GM15510 (cell line): Measurements from ENCODE around the gene NRBP1.
A peak's percentile ranks its signal among the peaks of the same experiment; 100 is the strongest.

Experiments used
- POLR2A ChIP-seq: IDR thresholded peaks from 3 replicates; pipeline ENCODE4 v1.6.1; 2011; ENCODE audit warnings: borderline replicate concordance; ENCODE audit not compliant: insufficient read length; ENCODE audit errors: extremely low read depth

The NRBP1 gene

DNA sequence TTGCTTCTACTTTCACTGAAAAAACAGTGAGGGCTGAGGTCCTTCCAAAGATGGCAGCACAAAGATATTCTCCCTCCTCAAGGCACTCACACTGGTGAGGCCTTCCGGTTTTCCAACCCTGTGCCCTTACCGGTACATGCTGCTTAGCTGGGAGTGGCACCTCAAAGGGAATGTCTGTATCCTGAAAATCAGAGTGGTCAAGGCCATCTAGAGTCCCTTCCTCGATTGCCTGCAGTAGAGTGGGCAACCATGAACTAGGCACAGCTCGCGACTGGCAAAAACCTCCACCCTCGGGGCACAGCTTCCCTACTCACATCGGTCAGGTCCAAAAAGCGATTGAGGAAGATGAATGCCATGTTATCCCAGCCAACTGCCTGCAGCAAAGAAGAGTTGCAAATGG, 17.2 kb downstream of the NRBP1 start:
- no peak for TF ChIP-seq POLR2A

DNA sequence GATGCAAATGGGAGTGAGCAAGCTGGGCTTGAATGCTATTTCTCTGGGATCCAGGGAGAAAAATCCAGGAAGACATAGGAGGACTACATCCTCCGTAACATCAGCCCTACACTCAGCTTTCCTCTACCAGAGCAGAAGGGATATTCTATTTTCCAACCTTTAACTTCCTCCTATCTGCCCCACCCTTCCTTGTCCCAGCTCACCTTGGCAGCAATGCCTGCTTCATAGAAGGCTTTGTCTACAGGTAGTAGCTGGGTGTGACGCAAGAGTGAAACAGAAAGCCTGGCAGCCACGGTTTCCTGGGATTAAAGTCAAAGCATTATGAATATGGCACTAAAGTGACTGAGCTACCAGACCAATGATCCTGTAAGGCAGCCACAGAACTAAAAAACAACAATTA, 17.6 kb downstream of the NRBP1 start:
- no peak for TF ChIP-seq POLR2A

DNA sequence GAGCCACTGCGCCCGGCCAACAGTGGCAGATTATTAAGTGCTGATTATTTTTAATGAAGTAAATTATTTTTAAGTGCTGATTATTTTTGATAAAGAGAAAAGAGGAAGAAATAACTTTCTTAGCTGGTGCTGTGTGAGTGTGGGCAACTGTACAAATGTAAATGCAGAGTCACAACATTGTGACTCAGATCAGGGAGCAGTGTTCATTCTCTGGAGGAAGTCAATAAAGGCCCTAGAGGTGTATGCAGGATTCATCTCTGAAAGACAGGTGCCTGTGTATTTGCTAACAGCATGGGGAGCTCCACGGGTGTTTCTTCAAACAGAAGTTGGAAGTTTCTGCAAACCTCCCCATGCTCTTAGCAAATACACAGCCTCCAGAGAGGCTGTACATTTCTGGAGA, 19.9 kb downstream of the NRBP1 start:
- TF ChIP-seq POLR2A: no peak

DNA sequence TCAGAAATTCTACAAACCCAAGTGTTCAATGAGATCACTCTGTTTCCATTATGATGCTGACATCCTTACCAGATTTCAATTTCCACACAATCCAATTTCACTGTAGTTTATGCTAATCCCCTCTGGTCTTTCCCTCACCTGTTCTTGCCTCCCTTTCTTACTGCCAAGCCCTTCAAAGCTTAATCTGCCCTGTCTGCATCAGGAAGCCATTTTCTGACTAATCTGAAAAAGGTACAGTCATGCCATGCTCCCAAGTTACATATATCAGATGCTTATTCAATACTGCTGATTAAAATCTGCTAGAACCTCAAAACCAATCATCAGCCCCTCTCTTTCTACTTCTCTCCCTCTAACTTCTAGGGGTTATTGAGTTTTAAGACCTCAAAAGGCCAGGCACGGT, 22.7 kb downstream of the NRBP1 start:
- no peak for TF ChIP-seq POLR2A

DNA sequence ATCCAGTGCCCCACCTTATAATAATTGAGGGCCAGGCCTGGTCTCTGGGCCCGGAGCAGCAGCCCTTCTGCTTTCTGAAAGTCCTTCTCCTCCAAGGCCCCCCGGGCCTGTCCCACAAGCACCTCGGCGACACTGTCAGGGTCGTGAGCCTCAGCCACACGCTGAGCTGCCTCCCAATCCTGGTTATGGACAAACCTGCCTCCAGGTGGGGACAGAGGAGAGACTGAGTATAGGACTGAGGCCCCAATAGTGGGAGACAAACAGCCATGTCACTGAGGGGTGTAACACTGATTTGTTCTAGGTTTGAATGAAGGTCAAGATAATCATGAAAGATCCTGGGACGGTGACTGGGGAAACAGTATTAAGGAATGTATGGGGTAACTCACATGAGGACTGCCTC, 25.5 kb downstream of the NRBP1 start:
- no peak for TF ChIP-seq POLR2A

DNA sequence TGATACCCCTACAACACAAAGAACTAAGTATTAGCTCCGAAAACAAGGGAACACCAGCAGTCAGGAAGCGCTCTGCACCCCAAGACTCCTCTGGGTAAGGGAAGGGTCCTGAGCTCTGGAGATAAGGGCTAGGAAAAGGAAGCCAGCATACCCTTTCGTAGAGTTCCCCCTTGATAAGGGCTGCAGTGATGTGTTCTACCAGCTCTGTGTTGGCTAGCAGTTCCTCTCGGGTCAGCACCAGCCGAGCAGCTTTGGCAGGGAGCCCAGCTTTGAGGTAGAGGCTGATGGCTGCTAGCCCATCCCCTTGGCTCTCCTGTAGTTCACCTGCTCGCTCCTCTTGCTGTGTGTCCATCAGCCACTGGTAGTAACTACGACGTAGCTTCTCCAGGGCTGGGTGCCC, 32.7 kb downstream of the NRBP1 start:
- TF ChIP-seq POLR2A: no peak

DNA sequence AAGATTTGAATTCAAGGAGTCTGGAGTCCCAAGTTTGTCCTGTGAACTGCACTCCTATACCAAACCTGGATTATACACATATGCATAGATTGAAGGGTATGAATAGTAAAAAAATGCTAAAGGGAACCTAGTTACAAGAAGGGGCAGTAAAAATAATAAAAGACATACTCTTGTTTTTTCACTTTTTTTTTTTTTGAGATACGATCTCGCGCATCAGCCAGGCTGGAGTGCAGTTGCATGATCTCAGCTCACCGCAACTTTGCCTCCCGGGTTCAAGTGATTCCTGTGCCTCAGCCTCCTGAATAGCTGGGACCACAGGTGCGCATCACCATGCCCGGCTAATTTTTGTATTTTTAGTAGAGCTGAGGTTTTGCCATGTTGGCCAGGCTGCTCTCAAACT, 36.0 kb downstream of the NRBP1 start:
- no peak for TF ChIP-seq POLR2A

DNA sequence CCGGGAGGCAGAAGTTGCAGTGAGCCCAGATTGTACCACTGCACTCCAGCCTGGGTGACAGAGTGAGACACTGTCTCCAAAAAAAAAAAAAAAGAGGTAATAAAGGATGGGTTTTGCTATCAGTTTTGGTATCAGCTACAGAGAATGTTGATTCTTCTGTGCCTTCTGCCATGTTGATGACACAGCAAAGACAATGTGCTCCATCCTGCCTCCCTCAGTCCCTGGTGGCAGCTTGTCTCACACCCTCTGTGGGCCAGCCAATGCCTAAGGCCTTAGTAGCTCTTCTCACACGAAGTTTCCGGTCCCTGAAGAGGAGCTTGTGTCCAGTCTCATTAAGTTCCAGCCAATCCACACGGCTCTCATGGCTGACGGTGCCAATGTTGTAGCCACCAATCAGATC, 43.5 kb downstream of the NRBP1 start:
- no peak for TF ChIP-seq POLR2A

DNA sequence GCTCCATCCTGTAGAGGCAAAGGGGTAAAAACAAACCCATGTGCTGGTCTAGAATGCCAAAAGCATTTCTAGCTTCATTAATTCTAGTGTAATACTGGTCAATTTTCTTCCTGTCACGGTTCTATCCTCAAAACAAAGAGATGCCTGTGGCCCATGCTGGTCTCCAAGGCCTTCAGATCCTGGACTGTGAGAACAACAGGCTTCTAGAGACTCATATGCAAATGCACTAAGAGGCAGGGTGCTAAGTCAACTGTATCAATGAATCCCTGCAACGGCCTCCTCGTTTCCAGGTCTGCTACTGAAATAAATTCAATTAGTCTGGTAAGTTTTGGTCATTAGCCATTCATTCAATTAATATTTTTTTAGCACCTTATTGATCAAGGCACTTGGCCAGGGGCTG, 57.1 kb downstream of the NRBP1 start:
- no peak for TF ChIP-seq POLR2A

DNA sequence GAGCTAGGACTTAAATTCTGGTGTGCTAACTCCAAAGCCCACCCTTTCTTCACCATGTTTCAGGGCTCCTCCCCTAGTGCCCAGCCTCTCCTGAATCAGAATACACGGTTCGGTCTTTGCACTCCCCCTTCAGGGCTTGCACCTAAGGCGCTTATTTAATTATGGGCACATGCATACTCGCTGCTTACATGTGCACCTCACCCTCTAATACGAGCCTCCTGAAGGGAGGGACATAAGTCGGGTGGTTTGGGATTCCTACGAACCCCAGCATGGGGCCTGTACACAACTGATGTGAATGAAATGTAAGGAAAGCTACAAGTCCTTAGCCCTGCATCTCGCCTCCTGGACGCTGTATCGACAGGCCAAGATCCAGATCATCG, 60.7 kb downstream of the NRBP1 start:
- TF ChIP-seq POLR2A: no peak

DNA sequence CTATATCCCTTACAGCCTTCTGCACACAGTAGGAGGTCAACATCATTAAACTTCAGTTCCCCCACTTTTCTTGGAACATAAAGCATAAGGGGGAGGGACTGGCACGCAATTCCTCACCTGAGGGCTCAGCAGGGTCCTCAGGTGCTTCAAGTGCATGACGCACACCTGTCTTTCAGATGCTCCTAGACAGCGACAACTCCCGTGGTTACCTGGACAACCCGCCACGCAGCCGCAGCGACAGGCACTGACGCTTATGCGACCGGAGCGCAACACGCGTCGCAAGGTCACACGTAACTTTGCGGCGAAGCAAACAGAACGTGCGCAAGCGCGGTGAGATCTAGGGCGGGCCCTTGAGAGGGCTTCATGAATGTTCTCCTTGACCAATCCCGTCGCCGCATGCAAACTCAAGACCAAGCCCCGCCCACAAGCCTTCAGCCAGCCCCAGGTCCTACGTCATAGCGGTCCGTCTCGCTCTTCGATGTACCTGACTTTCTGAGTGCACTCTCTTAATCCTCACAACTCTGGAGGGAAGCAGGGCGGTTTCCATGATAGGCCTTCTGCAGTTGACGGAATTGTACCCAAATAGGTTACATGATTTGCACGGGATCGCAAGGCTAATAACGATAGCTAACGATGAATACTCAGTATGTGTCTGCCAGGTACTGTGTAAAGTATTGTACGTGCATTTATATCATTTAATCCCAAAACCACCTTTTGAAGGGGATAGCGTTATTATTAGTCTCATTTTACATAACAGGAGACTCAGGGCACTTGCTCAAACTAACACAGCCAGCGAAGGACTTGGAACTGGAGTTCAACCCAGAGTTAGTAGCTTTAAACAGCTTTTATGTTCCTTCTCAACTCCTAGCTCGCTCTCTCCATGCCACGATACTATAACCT, 61.3 kb downstream of the NRBP1 start, which contains the start of gene IFT172:
Gene IFT172, minus strand, starts transcription at position 246 of the 900 bp plus-strand sequence. Its CDS starts 90 bp downstream, at position 156.
- TF ChIP-seq POLR2A: peak; percentile 56
